Stomach (tissue), 4 donors: ENCODE data around the gene MAP7.

ENCODE experiments used
- CTCF ChIP-seq, 7 experiments: fragments of 450-650 bp in 4 of 7; fragments of 200-600 bp in 3 of 7; sonication (generic) in 3 of 7; IDR thresholded peaks; one replicate each; pipeline ENCODE4 v1.5.1; 2016 to 2019; ENCODE audit warnings: antibody characterized with exemption in 7 of 7, control low read depth in 2 of 7, mild to moderate bottlenecking in 1 of 7
- EP300 ChIP-seq: sonication (generic); formaldehyde crosslinking; IDR thresholded peaks from one replicate; pipeline ENCODE4 v1.6.1; 2017; ENCODE audit warnings: antibody characterized with exemption
- POLR2A ChIP-seq, 4 donors: fragments of 450-650 bp; IDR thresholded peaks; one replicate each; pipeline ENCODE4 v1.6.1; 2016; ENCODE audit warnings: antibody characterized with exemption in 4 of 4, control low read depth in 2 of 4, mild to moderate bottlenecking in 1 of 4, moderate library complexity in 1 of 4
- POLR2AphosphoS5 ChIP-seq, 3 donors: sonication (generic); formaldehyde crosslinking; IDR thresholded peaks; one replicate each; pipeline ENCODE4 v1.6.1; 2016; ENCODE audit warnings: antibody characterized with exemption in 3 of 3

- TF ChIP-seq POLR2A (IDR thresholded peaks at IDR 0.05) (no peak), CTCF (IDR thresholded peaks at IDR 0.05) (no peak), POLR2AphosphoS5 (IDR thresholded peaks at IDR 0.05) (no peak), EP300 (no peak)
These were observed 39.9 kb downstream of the MAP7 start for GRCh38 chr6:136510299-136510698.
